GM12873 (cell line): ENCODE measurements around the gene PIK3AP1.

Experiments
- CTCF ChIP-seq: IDR thresholded peaks from 2 replicates; pipeline ENCODE4 v1.5.1; 2012; ENCODE audit warnings: low read depth, mild to moderate bottlenecking, moderate library complexity, low read length, control low read depth; ENCODE audit not compliant: insufficient read depth; ENCODE audit errors: missing control alignments

PIK3AP1 gene

DNA sequence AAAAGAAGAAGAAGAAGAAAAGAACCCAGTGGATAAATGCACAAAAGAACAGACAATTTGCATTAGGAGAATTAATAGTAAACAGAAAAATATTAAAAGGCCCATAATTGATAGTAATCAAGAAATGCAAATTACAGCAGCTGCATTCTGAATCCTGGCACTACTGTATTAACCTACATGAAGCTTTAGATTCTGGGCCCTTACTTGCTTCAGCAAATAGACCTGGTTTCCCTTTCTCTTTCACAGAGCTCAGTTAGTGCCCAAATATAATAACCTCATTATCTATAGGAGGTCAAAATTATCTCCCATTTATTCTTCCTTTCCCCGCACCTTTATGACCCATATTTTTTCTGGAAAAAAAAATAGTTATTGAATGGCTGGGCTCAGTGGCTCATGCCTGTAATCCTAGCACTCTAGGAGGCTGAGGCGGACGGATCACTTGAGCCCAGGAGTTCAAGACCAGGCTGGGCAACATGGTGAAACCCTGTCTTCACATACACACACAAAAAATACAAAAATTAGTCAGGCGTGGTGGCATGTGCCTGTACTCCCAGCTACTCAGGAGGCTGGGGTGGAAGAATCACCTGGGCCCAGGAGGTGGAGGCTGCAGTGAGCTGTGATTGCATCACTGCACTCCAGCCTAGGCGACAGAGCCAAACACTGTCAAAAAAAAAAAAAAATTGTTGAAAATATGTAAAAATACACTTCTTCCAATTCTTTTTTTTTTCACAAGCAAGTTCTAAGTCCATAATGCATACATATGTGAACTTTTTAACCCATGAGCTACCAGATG, 36.0 kb upstream of the PIK3AP1 start:
- TF ChIP-seq CTCF = no peak

- TF ChIP-seq CTCF = no peak
Observed at GRCh38 chr10:96753956-96754355, 33.6 kb upstream of the PIK3AP1 start.

DNA sequence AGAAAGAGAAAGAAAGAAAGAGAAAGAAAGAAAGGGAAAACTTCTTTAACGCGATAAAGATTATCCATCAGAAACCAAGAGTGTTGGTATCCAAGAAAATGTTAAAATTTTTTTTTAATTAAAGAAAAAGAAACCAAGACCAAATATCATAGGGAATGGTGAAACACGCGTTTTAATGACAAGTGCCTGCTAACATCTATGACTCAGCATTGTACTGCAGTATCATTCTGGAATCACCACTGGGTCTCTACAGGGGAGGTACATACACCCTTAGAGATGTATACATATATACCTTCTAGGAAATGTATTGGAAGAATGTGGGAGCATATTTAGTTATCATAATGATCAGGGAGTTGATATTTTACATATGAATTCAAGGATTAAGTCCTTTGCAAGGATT, 32.1 kb upstream of the PIK3AP1 start:
- no peak for TF ChIP-seq CTCF

GRCh38 chr10:96747734-96748550, 27.6 kb upstream of the PIK3AP1 start:
- no peak for TF ChIP-seq CTCF

DNA sequence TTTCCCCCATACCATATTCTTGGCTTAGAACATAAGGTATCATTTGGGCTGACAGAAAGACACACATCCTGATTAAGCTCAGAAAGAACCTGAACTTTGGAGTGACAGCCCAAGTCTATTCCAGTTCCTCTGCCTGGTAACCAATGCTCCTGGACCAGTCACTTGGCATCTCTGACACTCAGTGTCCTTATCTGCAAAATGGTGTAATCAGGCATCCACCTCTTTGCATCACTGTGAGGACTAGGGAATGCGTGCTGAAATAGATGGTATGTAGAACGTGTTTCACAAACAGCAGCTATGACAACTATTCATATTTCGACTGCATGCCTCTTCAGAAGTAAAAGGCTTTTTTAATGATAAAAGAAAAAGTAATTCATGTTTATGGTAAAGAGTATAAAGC, 26.2 kb upstream of the PIK3AP1 start:
- no peak for TF ChIP-seq CTCF

- no peak for TF ChIP-seq CTCF
Observed at GRCh38 chr10:96745950-96746349, 25.6 kb upstream of the PIK3AP1 start.

DNA sequence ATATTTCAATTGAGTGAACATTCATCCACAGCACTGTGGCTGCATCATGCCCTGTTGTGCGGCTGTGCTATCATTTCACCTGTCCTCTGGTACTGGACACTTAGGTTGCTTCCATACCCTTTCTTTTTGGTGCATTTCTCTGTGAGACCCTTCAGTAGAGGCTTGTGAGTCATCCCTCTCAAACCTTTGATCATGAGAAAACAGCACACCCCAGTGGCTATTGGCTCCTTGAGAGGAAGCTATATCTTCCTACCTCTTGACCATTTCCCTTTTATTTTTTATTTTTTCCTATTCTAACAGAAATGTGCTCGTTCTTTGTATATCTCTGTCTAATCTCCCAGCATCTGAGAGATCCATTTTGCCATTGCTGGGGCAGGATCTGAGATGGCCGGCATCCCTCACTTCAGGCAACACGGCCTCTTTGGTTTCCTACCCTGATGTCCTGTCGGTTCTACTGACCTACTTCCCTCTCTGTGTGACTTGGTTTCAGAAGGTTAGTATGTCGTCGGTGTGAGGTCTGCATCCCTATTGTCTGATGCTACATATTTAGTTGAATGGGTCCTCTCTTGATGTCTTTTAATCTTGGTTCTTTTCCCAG, 23.8 kb upstream of the PIK3AP1 start:
- peak; percentile 48 for TF ChIP-seq CTCF
